ENCODE measurements around the gene COBL. TPM values are rescaled to one million over a fixed set of nuclear protein-coding genes. Genes with fewer than 3 reads are reported as not detected.

The COBL gene
- total RNA-seq, 1 experiment from 2014 or later: 52.3 TPM

- Histone ChIP-seq H4K5ac (ENCODE audit: insufficient read length, low read depth, low read length) (no peak overlapping the region), H3K79me1 (ENCODE audit: insufficient read depth, low read depth, low read length, poor library complexity, severe bottlenecking) (peaks cover 5% of the 10 kb centered on the region), H3K4ac (ENCODE audit: low read depth, low read length) (no peak overlapping the region), H2BK20ac (ENCODE audit: low read depth, low read length, poor library complexity, severe bottlenecking) (no peak overlapping the region), H2BK12ac (ENCODE audit: insufficient read length, low read depth, low read length) (no peak overlapping the region), H3K56ac (ENCODE audit: insufficient read length, low read depth, low read length) (no peak overlapping the region), H3K4me2 (ENCODE audit: insufficient read depth, insufficient read length, low read length) (no peak overlapping the region), H2AFZ (ENCODE audit: low read length) (no peak overlapping the region), H3K4me1 (ENCODE audit: insufficient read depth, low read length) (no peaks in the 10 kb centered on the region), H3K27me3 (ENCODE audit: insufficient read depth, low read length) (no peaks in the 10 kb centered on the region), H4K20me1 (ENCODE audit: control insufficient read depth, insufficient read depth, insufficient read length) (no peaks in the 10 kb centered on the region), H2BK15ac (ENCODE audit: low read depth, low read length) (no peak overlapping the region), H3T11ph (ENCODE audit: low read length) (no peak overlapping the region), H4K91ac (ENCODE audit: insufficient read length, low read depth, low read length) (no peak overlapping the region), H3K23ac (ENCODE audit: insufficient read length, low read depth, low read length) (no peak overlapping the region), H3K23me2 (ENCODE audit: insufficient read length, low read depth, low read length, poor library complexity, severe bottlenecking) (no peaks in the 10 kb centered on the region), H3K14ac (ENCODE audit: insufficient read depth, low read length) (peak overlapping the region; percentile 8; the same call in 1 of the 2 replicates), H2AK5ac (ENCODE audit: insufficient read length, low read length) (no peak overlapping the region), H2BK120ac (ENCODE audit: low read depth, low read length, poor library complexity, severe bottlenecking) (no peak overlapping the region), H2BK5ac (ENCODE audit: insufficient read length, low read length) (no peak overlapping the region), H3K18ac (ENCODE audit: insufficient read length, low read depth, low read length) (no peak overlapping the region), H3K27ac (ENCODE audit: insufficient read length, low read depth, low read length) (no peak overlapping the region), H3K9me3 (ENCODE audit: control insufficient read depth, low read depth, low read length) (no peaks in the 10 kb centered on the region), H3K79me2 (ENCODE audit: insufficient read depth, low read length) (0 out of 2 replicates have a peak, but pooled peaks cover under 1% of the 10 kb centered on the region), H3K9ac (ENCODE audit: extremely low read depth, insufficient read length, low read length) (no peak overlapping the region), H4K8ac (replicated peaks; ENCODE audit: insufficient read length, low read depth, low read length) (no peak overlapping the region)
- DNase-seq: no peak
- WGBS (ENCODE audit: extremely low coverage, insufficient read length, low lambda C conversion rate): no CpG with 5 or more reads among the region's 12 CpGs
- peak overlapping the region in 1 of 3 experiments; percentile 29; a peak in 2 of 7 replicates for H3K27ac Mint-ChIP-seq
- H3K36me3 Mint-ChIP-seq (ENCODE audit: insufficient read depth in 1 of 3, low read depth in 3 of 3): peaks cover 0 to 3% (median 0%) of the 10 kb centered on the region in 3 experiments; a peak in 1 of 7 replicates
- peaks cover 19 to 33% of the 10 kb centered on the region in 2 experiments for H3K4me1 Mint-ChIP-seq
- H3K4me3 Mint-ChIP-seq: no peak overlapping the region
- TF ChIP-seq, protein P1, sequence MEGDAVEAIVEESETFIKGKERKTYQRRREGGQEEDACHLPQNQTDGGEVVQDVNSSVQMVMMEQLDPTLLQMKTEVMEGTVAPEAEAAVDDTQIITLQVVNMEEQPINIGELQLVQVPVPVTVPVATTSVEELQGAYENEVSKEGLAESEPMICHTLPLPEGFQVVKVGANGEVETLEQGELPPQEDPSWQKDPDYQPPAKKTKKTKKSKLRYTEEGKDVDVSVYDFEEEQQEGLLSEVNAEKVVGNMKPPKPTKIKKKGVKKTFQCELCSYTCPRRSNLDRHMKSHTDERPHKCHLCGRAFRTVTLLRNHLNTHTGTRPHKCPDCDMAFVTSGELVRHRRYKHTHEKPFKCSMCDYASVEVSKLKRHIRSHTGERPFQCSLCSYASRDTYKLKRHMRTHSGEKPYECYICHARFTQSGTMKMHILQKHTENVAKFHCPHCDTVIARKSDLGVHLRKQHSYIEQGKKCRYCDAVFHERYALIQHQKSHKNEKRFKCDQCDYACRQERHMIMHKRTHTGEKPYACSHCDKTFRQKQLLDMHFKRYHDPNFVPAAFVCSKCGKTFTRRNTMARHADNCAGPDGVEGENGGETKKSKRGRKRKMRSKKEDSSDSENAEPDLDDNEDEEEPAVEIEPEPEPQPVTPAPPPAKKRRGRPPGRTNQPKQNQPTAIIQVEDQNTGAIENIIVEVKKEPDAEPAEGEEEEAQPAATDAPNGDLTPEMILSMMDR (conservative IDR thresholded peaks at IDR 0.05): no peak
- no peaks in the 10 kb centered on the region; the same call in 1 of the 2 replicates for H3K27me3 Mint-ChIP-seq (ENCODE audit: low read depth)
- no peaks in the 10 kb centered on the region for H3K9me3 Mint-ChIP-seq
Measured at GRCh38 chr7:51246258-51247245, 70.1 kb downstream of the COBL start.

All from H9 (cell line).